Activated T-helper 17 cell treated with anti-CD3 and anti-CD28 coated beads, Interleukin-2, amount 50 U/mL, for 72 hours (primary cell): ENCODE data around the gene EVPL. TPM values are rescaled to one million over a fixed set of nuclear protein-coding genes. Genes with fewer than 3 reads are reported as not detected.
"Not testable (repeated sequence)": the region's sequence is repeated elsewhere in the genome, so short reads cannot be mapped to it uniquely, and the experiment has no call there.

Experiments
- ATAC-seq: fragments of 150-1000 bp; cut with Tn5 transposase; replicated peaks from 2 replicates; pipeline ENCODE4 v1.10.0; 2021; ENCODE audit warnings: mild to moderate bottlenecking, moderate library complexity
- H3K27ac Mint-ChIP-seq: one replicate; pipeline ENCODE4 v1.8.0; 2022; ENCODE audit warnings: mixed read lengths
- H3K27me3 Mint-ChIP-seq: one replicate; pipeline ENCODE4 v1.8.0; 2022; ENCODE audit warnings: mixed read lengths
- H3K36me3 Mint-ChIP-seq: one replicate; pipeline ENCODE4 v1.8.0; 2022; ENCODE audit warnings: low read depth, mild to moderate bottlenecking, mixed read lengths
- H3K4me1 Mint-ChIP-seq: one replicate; pipeline ENCODE4 v1.8.0; 2022; ENCODE audit warnings: mixed read lengths
- H3K4me3 Mint-ChIP-seq: one replicate; pipeline ENCODE4 v1.8.0; 2022; ENCODE audit warnings: mild to moderate bottlenecking, mixed read lengths
- H3K9me3 Mint-ChIP-seq: one replicate; pipeline ENCODE4 v1.8.0; 2022; ENCODE audit warnings: mixed read lengths
- total RNA-seq, 2 donors: library from RNA; stranded (reverse); gene quantifications; one replicate each; pipeline ENCODE4 v1.2.3, GENCODE V29; 2022

Gene EVPL
- total RNA-seq, 2 donors from 2014 or later, result 0.11 TPM; not detected in 1

GRCh38 chr17:75981019-75981615, 46.0 kb downstream of the EVPL start:
- H3K4me3 Mint-ChIP-seq, result peak overlapping the region; percentile 100
- H3K9me3 Mint-ChIP-seq, result no peaks in the 10 kb centered on the region
- ATAC-seq, result no peak
- peaks cover 13% of the 10 kb centered on the region for H3K4me1 Mint-ChIP-seq
- H3K27ac Mint-ChIP-seq, result peak overlapping the region; percentile 63
- peaks cover 11% of the 10 kb centered on the region for H3K36me3 Mint-ChIP-seq
- H3K27me3 Mint-ChIP-seq, result no peaks in the 10 kb centered on the region

GRCh38 chr17:75980188-75981018, 46.7 kb downstream of the EVPL start:
- H3K4me3 Mint-ChIP-seq, result peak overlapping the region; percentile 100
- H3K9me3 Mint-ChIP-seq, result no peaks in the 10 kb centered on the region
- peaks cover 15% of the 10 kb centered on the region for H3K4me1 Mint-ChIP-seq
- ATAC-seq, result no peak
- no peaks in the 10 kb centered on the region for H3K27me3 Mint-ChIP-seq
- peak overlapping the region; percentile 100 for H3K27ac Mint-ChIP-seq
- peaks cover 19% of the 10 kb centered on the region for H3K36me3 Mint-ChIP-seq

- Mint-ChIP-seq H3K27ac (peak overlapping the region; percentile 100), H3K9me3 (no peaks in the 10 kb centered on the region), H3K27me3 (no peaks in the 10 kb centered on the region), H3K4me1 (peaks cover 15% of the 10 kb centered on the region), H3K36me3 (peaks cover 19% of the 10 kb centered on the region), H3K4me3 (peak overlapping the region; percentile 100)
- ATAC-seq, result peak; percentile 40
Observed at GRCh38 chr17:75979705-75980187, 47.4 kb downstream of the EVPL start.

GRCh38 chr17:75978938-75979704, 48.0 kb downstream of the EVPL start, which contains the start of the genes ACOX1 and TEN1:
Gene ACOX1 (minus strand): TSS chr17:75979166. CDS start chr17:75979073, 93 bp downstream.
Gene TEN1 (plus strand): TSS chr17:75979240. CDS start chr17:75986193, 6,953 bp downstream.
- H3K27ac Mint-ChIP-seq, result peak within 1 kb of the TSS; percentile 100
- peaks cover 15% of the 10 kb centered on the region for H3K4me1 Mint-ChIP-seq
- H3K9me3 Mint-ChIP-seq, result no peaks in the 10 kb centered on the region
- peaks cover 19% of the 10 kb centered on the region for H3K36me3 Mint-ChIP-seq
- H3K27me3 Mint-ChIP-seq, result no peaks in the 10 kb centered on the region
- H3K4me3 Mint-ChIP-seq, result peak within 1 kb of the TSS; percentile 100
- peak; percentile 96 for ATAC-seq

DNA sequence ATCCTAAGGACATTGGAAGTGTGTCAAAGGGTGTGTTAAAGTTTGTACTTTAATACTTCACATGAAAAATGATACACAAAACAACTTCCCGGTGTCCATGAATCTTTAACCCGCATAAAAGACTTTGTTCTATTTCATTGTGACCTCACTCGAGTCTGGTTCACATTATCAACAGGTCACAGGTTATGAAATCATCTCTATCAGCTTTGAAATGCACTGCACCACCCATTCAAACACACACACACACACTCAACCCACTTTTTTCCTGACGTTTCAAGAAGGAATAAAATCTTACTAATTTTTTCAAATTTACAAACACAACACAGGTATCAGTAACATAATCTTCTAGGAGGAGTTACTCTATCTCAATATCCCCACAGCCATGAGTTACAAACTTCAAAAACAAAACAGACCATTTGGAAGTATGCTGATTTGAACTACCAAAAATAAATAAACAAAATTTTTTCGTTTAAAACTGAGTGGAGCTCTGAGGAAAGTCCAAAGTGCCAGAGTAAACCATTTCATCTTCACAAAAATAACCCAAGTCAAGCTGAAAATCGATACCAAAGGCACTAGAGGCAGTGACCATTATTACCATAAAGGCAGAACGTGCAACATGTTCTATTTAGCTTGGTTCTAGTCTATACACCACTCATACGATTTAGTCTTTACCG, 50.8 kb downstream of the EVPL start:
- peaks cover 41% of the 10 kb centered on the region for H3K36me3 Mint-ChIP-seq
- peaks cover 10% of the 10 kb centered on the region for H3K4me1 Mint-ChIP-seq
- H3K4me3 Mint-ChIP-seq, result peak overlapping the region; percentile 36
- no peaks in the 10 kb centered on the region for H3K27me3 Mint-ChIP-seq
- ATAC-seq, result no peak
- no peaks in the 10 kb centered on the region for H3K9me3 Mint-ChIP-seq
- peak overlapping the region; percentile 64 for H3K27ac Mint-ChIP-seq

GRCh38 chr17:75975757-75976174, 51.3 kb downstream of the EVPL start:
- ATAC-seq, result no peak
- Mint-ChIP-seq H3K36me3 (peaks cover 47% of the 10 kb centered on the region), H3K27ac (peak overlapping the region; percentile 64), H3K4me3 (peak overlapping the region; percentile 36), H3K9me3 (no peaks in the 10 kb centered on the region), H3K4me1 (peaks cover 7% of the 10 kb centered on the region), H3K27me3 (no peaks in the 10 kb centered on the region)

- H3K27me3 Mint-ChIP-seq, ATAC-seq, H3K4me1 Mint-ChIP-seq, H3K9me3 Mint-ChIP-seq: not testable (repeated sequence)
- Mint-ChIP-seq H3K36me3 (peaks cover 52% of the 10 kb centered on the region), H3K4me3 (peak overlapping the region; percentile 36), H3K27ac (peak overlapping the region; percentile 64)
Observed at GRCh38 chr17:75975187-75975586, 51.9 kb downstream of the EVPL start.

DNA sequence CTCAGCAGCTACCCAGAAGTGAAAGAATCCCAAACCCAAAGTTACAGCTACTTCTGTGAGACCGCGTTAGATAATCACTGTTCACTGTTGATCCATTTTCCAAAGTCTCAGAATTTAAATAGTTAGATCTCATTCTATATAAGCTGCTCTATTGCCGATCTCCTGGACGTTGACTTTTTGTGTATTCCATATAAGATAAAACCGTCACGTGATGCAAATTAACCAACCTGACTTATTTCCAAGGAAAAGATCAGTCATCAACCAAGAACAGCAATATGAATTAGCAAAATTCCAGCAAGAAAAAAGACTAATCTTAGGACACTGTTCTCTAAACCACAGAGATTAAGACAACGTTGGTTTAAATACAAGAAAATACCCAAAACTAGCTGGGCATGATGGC, 56.5 kb downstream of the EVPL start:
- Mint-ChIP-seq H3K27me3 (no peaks in the 10 kb centered on the region), H3K27ac (no peak overlapping the region), H3K4me1 (no peaks in the 10 kb centered on the region), H3K9me3 (no peaks in the 10 kb centered on the region), H3K36me3 (peaks cover 47% of the 10 kb centered on the region), H3K4me3 (no peak overlapping the region)
- ATAC-seq, result no peak

- Mint-ChIP-seq H3K36me3 (peaks cover 44% of the 10 kb centered on the region), H3K4me1 (no peaks in the 10 kb centered on the region), H3K4me3 (no peak overlapping the region), H3K27me3 (no peaks in the 10 kb centered on the region), H3K27ac (no peak overlapping the region), H3K9me3 (no peaks in the 10 kb centered on the region)
- ATAC-seq, result no peak
Observed at GRCh38 chr17:75970011-75970523, 57.0 kb downstream of the EVPL start.

- H3K36me3 Mint-ChIP-seq, result peaks cover 44% of the 10 kb centered on the region
- not testable (repeated sequence) for H3K9me3 Mint-ChIP-seq, H3K4me1 Mint-ChIP-seq, H3K4me3 Mint-ChIP-seq, H3K27ac Mint-ChIP-seq, ATAC-seq, H3K27me3 Mint-ChIP-seq
Observed at GRCh38 chr17:75969044-75969443, 58.1 kb downstream of the EVPL start.

DNA sequence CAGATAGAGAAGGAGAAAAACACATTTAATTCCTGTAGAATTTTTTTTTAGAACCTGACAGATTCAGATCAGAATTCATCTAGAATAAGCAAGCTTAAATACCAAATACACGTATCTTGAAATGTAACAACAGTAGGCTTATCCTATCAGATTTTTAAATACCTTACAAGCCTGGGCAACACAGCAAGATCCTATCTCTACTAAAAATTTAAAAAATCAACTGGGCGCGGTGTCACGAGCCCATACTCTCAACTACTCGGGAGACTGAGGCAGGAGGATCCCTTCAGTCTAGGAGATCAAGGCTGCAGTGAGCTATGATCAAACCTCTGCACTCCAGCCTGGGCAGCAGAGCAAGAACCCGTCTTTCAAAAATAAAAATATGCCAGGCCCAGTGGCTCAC, 61.6 kb downstream of the EVPL start:
- Mint-ChIP-seq H3K4me1 (no peaks in the 10 kb centered on the region), H3K27ac (no peak overlapping the region), H3K27me3 (no peaks in the 10 kb centered on the region), H3K9me3 (no peaks in the 10 kb centered on the region), H3K36me3 (peaks cover 14% of the 10 kb centered on the region), H3K4me3 (no peak overlapping the region)
- no peak for ATAC-seq

GRCh38 chr17:75959839-75960511, 67.1 kb downstream of the EVPL start:
- no peaks in the 10 kb centered on the region for H3K4me1 Mint-ChIP-seq

GRCh38 chr17:75959051-75959838, 67.9 kb downstream of the EVPL start:
- Mint-ChIP-seq H3K27ac (no peak overlapping the region), H3K36me3 (peaks cover 36% of the 10 kb centered on the region), H3K4me1 (no peaks in the 10 kb centered on the region), H3K4me3 (no peak overlapping the region), H3K9me3 (no peaks in the 10 kb centered on the region), H3K27me3 (no peaks in the 10 kb centered on the region)
- ATAC-seq, result no peak

More at GRCh38 chr17:75959839-75960511, 67.1 kb downstream of the EVPL start:
- H3K4me3 Mint-ChIP-seq, result no peak overlapping the region
- no peak overlapping the region for H3K27ac Mint-ChIP-seq
- H3K36me3 Mint-ChIP-seq, result peaks cover 31% of the 10 kb centered on the region
- ATAC-seq, result no peak
- no peaks in the 10 kb centered on the region for H3K9me3 Mint-ChIP-seq
- no peaks in the 10 kb centered on the region for H3K27me3 Mint-ChIP-seq
